ENCODE data around the gene CDC16. TPM values are rescaled to one million over a fixed set of nuclear protein-coding genes. Genes with fewer than 3 reads are reported as not detected.

CDC16 gene
- total RNA-seq, 1 donor from 2014 or later = 65.5 TPM

DNA sequence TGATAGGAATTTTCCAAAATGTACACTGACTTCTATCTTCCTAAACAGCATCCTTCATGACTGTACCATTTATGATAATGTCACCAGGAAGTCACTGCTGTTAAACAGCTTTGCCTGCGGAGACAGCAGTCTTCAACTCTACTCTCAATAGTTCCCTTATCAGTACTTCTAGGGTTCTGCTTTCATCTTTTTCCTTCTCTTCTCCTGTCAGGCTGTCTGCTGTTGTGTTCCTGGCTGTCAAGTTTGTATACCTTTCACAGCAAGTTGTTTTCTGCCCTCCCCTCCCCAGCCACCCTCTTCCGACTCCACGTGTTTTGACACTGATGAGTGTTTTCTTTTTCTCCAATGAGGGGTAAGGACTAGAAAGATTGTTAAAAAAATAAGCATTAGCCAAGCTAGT, 48.9 kb downstream of the CDC16 start:
- intact Hi-C loops (cut with DNase I) = no loop called here
- Histone ChIP-seq H3K9me3 (no peaks in the 10 kb centered on the region), H3K36me3 (peaks cover 22% of the 10 kb centered on the region), H3K27ac (no peak overlapping the region), H3K27me3 (no peaks in the 10 kb centered on the region), H3K4me3 (no peak overlapping the region), H3K4me1 (peaks cover 26% of the 10 kb centered on the region)
- no peak for DNase-seq
- ATAC-seq = no peak
- TF ChIP-seq, protein P1, sequence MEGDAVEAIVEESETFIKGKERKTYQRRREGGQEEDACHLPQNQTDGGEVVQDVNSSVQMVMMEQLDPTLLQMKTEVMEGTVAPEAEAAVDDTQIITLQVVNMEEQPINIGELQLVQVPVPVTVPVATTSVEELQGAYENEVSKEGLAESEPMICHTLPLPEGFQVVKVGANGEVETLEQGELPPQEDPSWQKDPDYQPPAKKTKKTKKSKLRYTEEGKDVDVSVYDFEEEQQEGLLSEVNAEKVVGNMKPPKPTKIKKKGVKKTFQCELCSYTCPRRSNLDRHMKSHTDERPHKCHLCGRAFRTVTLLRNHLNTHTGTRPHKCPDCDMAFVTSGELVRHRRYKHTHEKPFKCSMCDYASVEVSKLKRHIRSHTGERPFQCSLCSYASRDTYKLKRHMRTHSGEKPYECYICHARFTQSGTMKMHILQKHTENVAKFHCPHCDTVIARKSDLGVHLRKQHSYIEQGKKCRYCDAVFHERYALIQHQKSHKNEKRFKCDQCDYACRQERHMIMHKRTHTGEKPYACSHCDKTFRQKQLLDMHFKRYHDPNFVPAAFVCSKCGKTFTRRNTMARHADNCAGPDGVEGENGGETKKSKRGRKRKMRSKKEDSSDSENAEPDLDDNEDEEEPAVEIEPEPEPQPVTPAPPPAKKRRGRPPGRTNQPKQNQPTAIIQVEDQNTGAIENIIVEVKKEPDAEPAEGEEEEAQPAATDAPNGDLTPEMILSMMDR (IDR thresholded peaks at IDR 0.05) = no peak

DNA sequence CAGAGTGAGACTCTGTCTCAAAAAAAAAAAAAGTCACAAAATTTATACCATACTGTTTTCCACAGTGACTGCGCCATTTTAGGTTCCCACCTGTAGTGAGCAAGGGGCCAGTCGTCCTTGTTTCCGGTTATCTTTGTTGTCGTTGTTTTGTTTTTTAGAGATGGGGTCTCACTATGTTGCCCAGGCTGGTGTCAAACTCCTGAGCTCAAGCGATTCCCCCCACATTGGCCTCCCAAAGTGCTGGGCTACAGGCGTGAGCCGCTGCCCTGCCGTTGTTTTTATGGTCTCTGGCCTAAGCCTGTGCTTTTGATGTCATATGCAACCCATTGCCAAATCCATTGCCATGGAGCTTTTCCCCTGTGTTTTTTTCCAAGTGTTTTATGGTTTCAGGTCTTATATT, 50.0 kb downstream of the CDC16 start:
- ATAC-seq = no peak
- H3K4me3 ChIP-seq = no peak overlapping the region
- H3K27me3 ChIP-seq = no peaks in the 10 kb centered on the region
- intact Hi-C loops (cut with DNase I) = no loop called here
- H3K27ac ChIP-seq = no peak overlapping the region
- no peak for DNase-seq
- peaks cover 24% of the 10 kb centered on the region for H3K36me3 ChIP-seq
- no peaks in the 10 kb centered on the region for H3K9me3 ChIP-seq
- TF ChIP-seq, protein P1 (IDR thresholded peaks at IDR 0.05) = no peak
- H3K4me1 ChIP-seq = peaks cover 26% of the 10 kb centered on the region

DNA sequence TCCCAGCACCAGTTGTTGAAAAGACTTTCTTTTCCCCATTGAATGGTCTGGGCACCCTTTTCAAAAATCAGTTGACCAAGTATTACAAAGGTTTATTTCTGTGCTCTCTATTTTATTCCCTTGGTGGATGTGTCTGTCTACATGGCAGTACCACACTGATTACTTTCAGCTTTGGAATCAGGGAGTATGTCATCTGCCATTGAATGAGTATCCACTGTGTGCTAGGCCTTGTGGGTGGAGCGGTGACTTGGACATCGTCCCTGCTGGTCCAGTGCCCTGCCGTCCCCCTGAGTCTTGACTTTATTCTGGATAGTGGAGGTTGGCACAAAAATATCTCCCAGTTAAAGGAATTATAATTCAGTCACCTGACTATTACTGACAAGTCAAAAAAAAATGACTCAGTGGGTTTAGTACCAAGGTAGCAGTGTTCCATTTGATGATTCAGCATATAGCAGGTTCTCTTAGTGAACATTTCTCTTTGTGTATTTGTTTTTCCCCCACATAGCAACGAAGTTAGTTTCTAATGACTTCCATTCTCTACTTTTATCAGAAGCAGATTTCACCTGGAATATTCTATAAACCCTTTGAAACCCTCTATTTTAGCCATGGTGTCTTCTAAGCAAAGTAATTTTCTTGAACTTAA, 50.6 kb downstream of the CDC16 start:
- H3K36me3 ChIP-seq = peaks cover 28% of the 10 kb centered on the region
- no peak for ATAC-seq
- no peaks in the 10 kb centered on the region for H3K27me3 ChIP-seq
- no peak overlapping the region for H3K4me3 ChIP-seq
- DNase-seq = no peak
- TF ChIP-seq, protein P1 (IDR thresholded peaks at IDR 0.05) = no peak
- intact Hi-C loops (cut with DNase I) = no loop called here
- no peak overlapping the region for H3K27ac ChIP-seq
- H3K9me3 ChIP-seq = no peaks in the 10 kb centered on the region
- peaks cover 22% of the 10 kb centered on the region for H3K4me1 ChIP-seq

DNA sequence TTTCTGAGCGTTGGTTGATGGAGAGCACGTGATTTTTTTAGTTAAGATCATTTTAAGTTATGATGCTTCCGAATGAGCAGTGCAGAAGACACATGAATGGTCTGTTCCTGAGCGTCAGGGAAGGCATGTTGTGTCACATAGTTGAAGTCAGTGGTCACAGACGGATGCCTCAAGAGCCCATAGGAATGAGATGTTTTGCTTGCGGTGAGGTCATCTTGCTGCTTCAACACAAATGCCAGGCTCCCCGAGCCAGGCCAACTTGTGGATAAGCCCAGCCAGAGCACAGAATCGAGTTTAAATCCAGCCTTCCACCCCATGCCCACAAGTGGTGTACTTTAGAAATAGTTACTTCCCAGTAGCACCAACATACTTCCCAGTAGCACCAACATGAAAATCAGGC, 52.1 kb downstream of the CDC16 start:
- no peaks in the 10 kb centered on the region for H3K9me3 ChIP-seq
- peaks cover 40% of the 10 kb centered on the region for H3K36me3 ChIP-seq
- no peak overlapping the region for H3K4me3 ChIP-seq
- no peak for DNase-seq
- TF ChIP-seq, protein P1 (IDR thresholded peaks at IDR 0.05) = no peak
- intact Hi-C loops (cut with DNase I) = no loop called here
- no peak overlapping the region for H3K27ac ChIP-seq
- ATAC-seq = no peak
- no peaks in the 10 kb centered on the region for H3K27me3 ChIP-seq
- peaks cover 17% of the 10 kb centered on the region for H3K4me1 ChIP-seq

DNA sequence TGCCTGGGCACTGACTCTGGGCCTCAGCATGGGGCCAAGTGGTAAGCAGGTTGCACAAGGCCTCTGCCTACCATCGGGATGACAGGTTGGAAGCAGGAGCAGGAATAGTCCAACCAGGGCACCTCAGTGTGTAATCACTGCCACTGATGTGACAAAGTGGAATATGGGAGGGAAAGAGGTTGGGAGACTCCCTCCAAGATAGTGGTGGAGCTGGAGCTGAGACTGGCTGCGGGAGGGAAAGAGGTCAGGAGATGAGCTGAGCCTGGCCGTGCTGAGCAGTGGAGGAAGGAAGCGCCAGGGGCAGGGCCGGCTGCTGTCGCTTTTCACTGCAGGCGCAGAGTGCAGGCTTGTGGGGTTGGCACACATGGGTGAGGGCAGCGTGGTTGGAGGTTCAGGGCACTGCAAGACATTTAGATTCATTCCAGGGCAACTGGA, 53.5 kb downstream of the CDC16 start:
- Histone ChIP-seq H3K4me1 (peaks cover 9% of the 10 kb centered on the region), H3K36me3 (peaks cover 52% of the 10 kb centered on the region), H3K4me3 (no peak overlapping the region), H3K27ac (no peak overlapping the region), H3K9me3 (no peaks in the 10 kb centered on the region), H3K27me3 (no peaks in the 10 kb centered on the region)
- DNase-seq (no peak), ATAC-seq (no peak)
- TF ChIP-seq, protein P1 (IDR thresholded peaks at IDR 0.05) = no peak
- intact Hi-C loops (cut with DNase I) = no loop called here

DNA sequence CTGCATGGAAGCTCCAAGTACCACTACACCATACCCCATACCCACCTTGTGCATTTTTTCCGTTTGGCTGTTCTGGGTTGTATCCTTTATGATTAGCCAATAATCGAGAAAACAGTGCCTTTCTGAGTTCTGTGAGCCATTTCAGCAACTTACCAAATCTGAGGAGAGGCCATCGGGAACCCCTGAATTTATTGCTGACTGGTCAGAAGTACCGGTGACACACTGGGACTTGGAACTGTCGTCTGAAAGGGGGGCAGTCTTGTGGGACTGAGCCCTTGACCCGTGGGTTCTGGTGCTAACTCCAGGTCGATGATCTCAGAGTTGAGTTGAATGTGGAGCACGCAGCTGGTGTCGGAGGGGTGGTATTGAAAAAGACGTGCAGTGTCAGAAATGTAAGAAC, 61.8 kb downstream of the CDC16 start:
- DNase-seq (no peak), ATAC-seq (no peak)
- Histone ChIP-seq H3K27me3 (no peaks in the 10 kb centered on the region), H3K4me3 (no peak overlapping the region), H3K4me1 (no peaks in the 10 kb centered on the region), H3K9me3 (no peaks in the 10 kb centered on the region), H3K36me3 (peaks cover 62% of the 10 kb centered on the region), H3K27ac (no peak overlapping the region)
- TF ChIP-seq, protein P1 (IDR thresholded peaks at IDR 0.05) = no peak
- intact Hi-C loops (cut with DNase I) = no loop called here

Data from upper lobe of right lung (tissue), 1 donor.